CD14-positive monocyte (primary cell): ENCODE results near the gene CARD6. TPM values are rescaled to one million over a fixed set of nuclear protein-coding genes. Genes with fewer than 3 reads are reported as not detected.
"Not testable (repeated sequence)": the region's sequence is repeated elsewhere in the genome, so short reads cannot be mapped to it uniquely, and the experiment has no call there.

Source experiments
- DNase-seq, 3 donors: peaks; one replicate each; pipeline ENCODE4 v3.0.0-alpha.2; 2011 to 2022
- H2AFZ ChIP-seq: 2 replicates; pipeline ENCODE4 v1.6.0; 2012; ENCODE audit warnings: mild to moderate bottlenecking, low read depth, low read length, inconsistent platforms; ENCODE audit not compliant: insufficient read depth, poor library complexity, severe bottlenecking
- H3K27ac ChIP-seq, 2 donors: 1 replicate in 1 of 2; 2 replicates in 1 of 2; pipeline ENCODE4 v1.5.1; 2012 to 2013; ENCODE audit warnings: low read length in 2 of 2, control low read depth in 1 of 2, inconsistent platforms in 1 of 2, low read depth in 1 of 2, mild to moderate bottlenecking in 1 of 2
- H3K27me3 ChIP-seq, 2 donors: one replicate each; pipeline versions ENCODE4 v1.6.0 to v1.6.1; 2011 to 2013; ENCODE audit warnings: low read length in 2 of 2; ENCODE audit not compliant: control insufficient read depth in 2 of 2, insufficient read depth in 2 of 2
- H3K36me3 ChIP-seq, 2 donors: replicated peaks in 1 of 2; 1 replicate in 1 of 2; 2 replicates in 1 of 2; pipeline versions ENCODE4 v1.5.1 to v1.6.1; 2012 to 2013; ENCODE audit warnings: low read length in 2 of 2, control low read depth in 1 of 2, inconsistent platforms in 1 of 2, mild to moderate bottlenecking in 1 of 2; ENCODE audit not compliant: insufficient read depth in 2 of 2, control insufficient read depth in 1 of 2
- H3K4me1 ChIP-seq, 2 donors: 1 replicate in 1 of 2; 2 replicates in 1 of 2; pipeline versions ENCODE4 v1.5.1 to v1.6.1; 2012 to 2013; ENCODE audit warnings: low read length in 2 of 2, control low read depth in 1 of 2, inconsistent platforms in 1 of 2, mild to moderate bottlenecking in 1 of 2, moderate library complexity in 1 of 2; ENCODE audit not compliant: insufficient read depth in 2 of 2, control insufficient read depth in 1 of 2
- H3K4me2 ChIP-seq: replicated peaks from 2 replicates; pipeline ENCODE3; 2012; ENCODE audit warnings: low read length, moderate library complexity, mild to moderate bottlenecking; ENCODE audit not compliant: poor library complexity, severe bottlenecking; ENCODE audit errors: extremely low read depth
- H3K4me3 ChIP-seq, 3 experiments: fragments of 200-600 bp in 1 of 3; sonication (generic) in 1 of 3; replicated peaks in 1 of 3; 1 replicate in 2 of 3; 2 replicates in 1 of 3; pipeline ENCODE4 v1.5.1; 2011 to 2013; ENCODE audit warnings: low read length in 3 of 3, mild to moderate bottlenecking in 3 of 3, control low read depth in 2 of 3, low read depth in 2 of 3, inconsistent platforms in 1 of 3, moderate library complexity in 1 of 3
- H3K79me2 ChIP-seq: 2 replicates; pipeline ENCODE4 v1.6.0; 2012; ENCODE audit warnings: mild to moderate bottlenecking, control low read depth, inconsistent platforms, low read length, moderate library complexity; ENCODE audit not compliant: insufficient read depth
- H3K9ac ChIP-seq: 2 replicates; pipeline ENCODE4 v1.6.0; 2017; ENCODE audit warnings: low read length, mild to moderate bottlenecking; ENCODE audit not compliant: insufficient read depth, poor library complexity, severe bottlenecking
- H3K9me3 ChIP-seq, 2 donors: replicated peaks in 1 of 2; 1 replicate in 1 of 2; 2 replicates in 1 of 2; pipeline versions ENCODE4 v1.5.1 to v1.6.1; 2012 to 2013; ENCODE audit warnings: low read length in 2 of 2, control low read depth in 1 of 2; ENCODE audit not compliant: control insufficient read depth in 1 of 2, insufficient read depth in 1 of 2
- H4K20me1 ChIP-seq: 2 replicates; pipeline ENCODE4 v1.6.0; 2012; ENCODE audit warnings: mild to moderate bottlenecking, low read length, control low read depth, moderate library complexity; ENCODE audit not compliant: insufficient read depth
- H3K27ac Mint-ChIP-seq, 7 donors: one replicate each; pipeline ENCODE4 v1.8.0; 2020; ENCODE audit warnings: mild to moderate bottlenecking in 7 of 7, mixed read lengths in 7 of 7, moderate library complexity in 6 of 7, inconsistent platforms in 2 of 7
- H3K27me3 Mint-ChIP-seq, 3 donors: one replicate each; pipeline ENCODE4 v1.8.0; 2021 to 2022; ENCODE audit warnings: low read depth in 3 of 3, mild to moderate bottlenecking in 3 of 3, mixed read lengths in 3 of 3, moderate library complexity in 3 of 3, inconsistent platforms in 1 of 3
- H3K36me3 Mint-ChIP-seq, 2 donors: one replicate each; pipeline ENCODE4 v1.8.0; 2020; ENCODE audit warnings: mixed read lengths in 2 of 2, inconsistent platforms in 1 of 2, mild to moderate bottlenecking in 1 of 2
- H3K4me1 Mint-ChIP-seq: one replicate; pipeline ENCODE4 v1.8.0; 2020; ENCODE audit warnings: mild to moderate bottlenecking, mixed read lengths
- H3K4me3 Mint-ChIP-seq, 2 donors: one replicate each; pipeline ENCODE4 v1.8.0; 2020; ENCODE audit warnings: mild to moderate bottlenecking in 2 of 2, mixed read lengths in 2 of 2, moderate library complexity in 1 of 2
- H3K9me3 Mint-ChIP-seq, 7 donors: one replicate each; pipeline ENCODE4 v1.8.0; 2020 to 2022; ENCODE audit warnings: mixed read lengths in 7 of 7, mild to moderate bottlenecking in 6 of 7, moderate library complexity in 6 of 7, inconsistent platforms in 2 of 7
- WGBS: methylation state at CpG from one replicate; pipeline ENCODE4 v1.1.5; 2013; ENCODE audit warnings: missing lambda C conversion rate; ENCODE audit not compliant: insufficient coverage; 5-methylcytosine and 5-hydroxymethylcytosine counted together
- intact Hi-C, 2 donors: fragments of 100-400 bp; cut with micrococcal nuclease; formaldehyde crosslinking; loops; one replicate each; pipeline versions ENCODE4 v1.15.0 to v1.15.1; 2023
- polyA plus RNA-seq, 3 donors: library from polyadenylated mRNA; depleted of rRNA in 1 of 3; unstranded in 2 of 3; stranded (reverse) in 1 of 3; fragments of 300-500 nt in 2 of 3; fragments of >200 nt in 1 of 3; fragmentation: Illumina TruSeq in 2 of 3; gene quantifications; 1 replicate in 2 of 3; 2 replicates in 1 of 3; pipeline ENCODE4 v1.2.3, GENCODE V29; 2012 to 2021
- TF ChIP-seq, protein P1 (sequence below): fragments of 200-600 bp; IDR thresholded peaks from one replicate; pipeline ENCODE4 v1.8.0; 2022; ENCODE audit warnings: antibody characterized with exemption, mild to moderate bottlenecking

Gene CARD6
- polyA plus RNA-seq, 3 donors = 5.8 to 15.6 (median 10.6) TPM

GRCh38 chr5:40871177-40871576 lies 30.0 kb downstream of the CARD6 start:
- H3K4me3 Mint-ChIP-seq = no peak overlapping the region
- Histone ChIP-seq H3K4me1 (no peaks in the 10 kb centered on the region), H3K27ac (no peak overlapping the region), H2AFZ (no peak overlapping the region), H3K9me3 (no peaks in the 10 kb centered on the region), H3K36me3 (no peaks in the 10 kb centered on the region), H3K9ac (no peak overlapping the region), H3K4me2 (no peak overlapping the region), H3K4me3 (no peak overlapping the region), H3K79me2 (no peaks in the 10 kb centered on the region), H3K27me3 (no peaks in the 10 kb centered on the region), H4K20me1 (no peaks in the 10 kb centered on the region)
- peaks cover 6% of the 10 kb centered on the region for H3K4me1 Mint-ChIP-seq
- 100% methylated on average over 2 of the region's 4 CpGs for WGBS
- H3K9me3 Mint-ChIP-seq = peaks cover 0 to 5% (median 0%) of the 10 kb centered on the region in 7 donors
- TF ChIP-seq, protein P1, sequence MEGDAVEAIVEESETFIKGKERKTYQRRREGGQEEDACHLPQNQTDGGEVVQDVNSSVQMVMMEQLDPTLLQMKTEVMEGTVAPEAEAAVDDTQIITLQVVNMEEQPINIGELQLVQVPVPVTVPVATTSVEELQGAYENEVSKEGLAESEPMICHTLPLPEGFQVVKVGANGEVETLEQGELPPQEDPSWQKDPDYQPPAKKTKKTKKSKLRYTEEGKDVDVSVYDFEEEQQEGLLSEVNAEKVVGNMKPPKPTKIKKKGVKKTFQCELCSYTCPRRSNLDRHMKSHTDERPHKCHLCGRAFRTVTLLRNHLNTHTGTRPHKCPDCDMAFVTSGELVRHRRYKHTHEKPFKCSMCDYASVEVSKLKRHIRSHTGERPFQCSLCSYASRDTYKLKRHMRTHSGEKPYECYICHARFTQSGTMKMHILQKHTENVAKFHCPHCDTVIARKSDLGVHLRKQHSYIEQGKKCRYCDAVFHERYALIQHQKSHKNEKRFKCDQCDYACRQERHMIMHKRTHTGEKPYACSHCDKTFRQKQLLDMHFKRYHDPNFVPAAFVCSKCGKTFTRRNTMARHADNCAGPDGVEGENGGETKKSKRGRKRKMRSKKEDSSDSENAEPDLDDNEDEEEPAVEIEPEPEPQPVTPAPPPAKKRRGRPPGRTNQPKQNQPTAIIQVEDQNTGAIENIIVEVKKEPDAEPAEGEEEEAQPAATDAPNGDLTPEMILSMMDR = no peak
- H3K36me3 Mint-ChIP-seq = no peaks in the 10 kb centered on the region
- intact Hi-C loops = loop anchor here in 1 of 2 donors (10.0 kb wide), 1 partner anchor 1156 kb away; no protein-coding TSS in a partner anchor
- peaks cover 0 to 3% (median 3%) of the 10 kb centered on the region in 3 donors for H3K27me3 Mint-ChIP-seq
- H3K27ac Mint-ChIP-seq = no peak overlapping the region
- no peak for DNase-seq

GRCh38 chr5:40872253-40872652 lies 31.1 kb downstream of the CARD6 start:
- not testable (repeated sequence) for H3K4me1 ChIP-seq, H3K27ac Mint-ChIP-seq, H3K36me3 ChIP-seq, H3K4me1 Mint-ChIP-seq, H3K9ac ChIP-seq, H3K4me3 Mint-ChIP-seq, H2AFZ ChIP-seq, H4K20me1 ChIP-seq, H3K9me3 Mint-ChIP-seq, H3K36me3 Mint-ChIP-seq, H3K27me3 Mint-ChIP-seq, DNase-seq, H3K27me3 ChIP-seq, H3K9me3 ChIP-seq, H3K4me2 ChIP-seq, H3K27ac ChIP-seq, H3K79me2 ChIP-seq, H3K4me3 ChIP-seq
- intact Hi-C loops = loop anchor here in 1 of 2 donors (10.0 kb wide), 1 partner anchor 1157 kb away; no protein-coding TSS in a partner anchor
- 92% methylated on average over 3 of the region's 8 CpGs for WGBS
